DOHH2 (cell line): ENCODE data around the gene KLRK1.

Experiments used
- H3F3A ChIP-seq: fragments of 200-600 bp; sonication (generic), shearing (Covaris generic); 2 replicates; pipeline ENCODE4 v1.6.0; 2016; ENCODE audit warnings: antibody characterized with exemption, mild to moderate bottlenecking; ENCODE audit not compliant: control insufficient read depth, insufficient read depth
- H3K27ac ChIP-seq: fragments of 200-600 bp; sonication (generic); 2 replicates; pipeline ENCODE4 v1.5.1; 2014; ENCODE audit warnings: low read depth, mild to moderate bottlenecking, low read length, moderate library complexity
- H3K27me3 ChIP-seq: fragments of 200-600 bp; sonication (generic); 2 replicates; pipeline ENCODE4 v1.6.1; 2014; ENCODE audit warnings: mild to moderate bottlenecking, low read length, mixed read lengths; ENCODE audit not compliant: control insufficient read depth
- H3K36me3 ChIP-seq: fragments of 200-600 bp; sonication (generic); 2 replicates; pipeline ENCODE4 v1.6.1; 2014; ENCODE audit warnings: mild to moderate bottlenecking, low read length, moderate library complexity, mixed read lengths; ENCODE audit not compliant: control insufficient read depth
- H3K4me1 ChIP-seq: fragments of 200-600 bp; sonication (generic); 2 replicates; pipeline ENCODE4 v1.6.1; 2014; ENCODE audit warnings: mild to moderate bottlenecking, low read length, mixed read lengths; ENCODE audit not compliant: control insufficient read depth
- H3K4me2 ChIP-seq: fragments of 200-600 bp; sonication (generic); 2 replicates; pipeline ENCODE4 v1.6.0; 2014; ENCODE audit warnings: mild to moderate bottlenecking, low read length, moderate library complexity
- H3K4me3 ChIP-seq: fragments of 200-600 bp; sonication (generic); 2 replicates; pipeline ENCODE4 v1.5.1; 2014; ENCODE audit warnings: mild to moderate bottlenecking, low read length, mixed read lengths
- H3K79me2 ChIP-seq: fragments of 200-600 bp; sonication (generic); 2 replicates; pipeline ENCODE4 v1.6.1; 2014; ENCODE audit warnings: mild to moderate bottlenecking, low read length, mixed read lengths; ENCODE audit not compliant: control insufficient read depth
- H3K9me2 ChIP-seq: fragments of 200-600 bp; sonication (generic); replicated peaks from 2 replicates; pipeline ENCODE4 v1.6.1; 2014; ENCODE audit warnings: mild to moderate bottlenecking, low read length, mixed read lengths; ENCODE audit not compliant: control insufficient read depth
- H3K9me3 ChIP-seq: fragments of 200-600 bp; sonication (generic); 2 replicates; pipeline ENCODE4 v1.6.1; 2014; ENCODE audit warnings: antibody characterized with exemption, low read length, mixed read lengths; ENCODE audit not compliant: control insufficient read depth, insufficient read depth
- H4K20me1 ChIP-seq: fragments of 200-600 bp; sonication (generic); 2 replicates; pipeline ENCODE4 v1.6.0; 2014; ENCODE audit warnings: low read depth, mild to moderate bottlenecking, antibody characterized with exemption, low read length, moderate library complexity; ENCODE audit not compliant: control insufficient read depth, insufficient read depth
- EZH2phosphoT487 ChIP-seq: fragments of 200-600 bp; sonication (generic); IDR thresholded peaks from 2 replicates; pipeline ENCODE4 v1.6.1; 2017; ENCODE audit warnings: borderline replicate concordance, mild to moderate bottlenecking, antibody characterized with exemption, low read length, moderate library complexity, mixed read lengths
- TF ChIP-seq, protein P1 (sequence below): fragments of 200-600 bp; sonication (generic); IDR thresholded peaks from one replicate; pipeline ENCODE4 v1.5.1; 2014; ENCODE audit warnings: antibody characterized with exemption, mild to moderate bottlenecking, low read depth, low read length; ENCODE audit not compliant: poor library complexity, severe bottlenecking

KLRK1 gene

GRCh38 chr12:10363914-10364814 lies 25.7 kb downstream of the KLRK1 start:
- Histone ChIP-seq H3K4me1 (peaks cover 18% of the 10 kb centered on the region), H3K27ac (no peak overlapping the region), H3K4me3 (peak overlapping the region; percentile 90), H3K27me3 (no peaks in the 10 kb centered on the region), H3K9me2 (no peaks in the 10 kb centered on the region), H3F3A (no peaks in the 10 kb centered on the region), H3K4me2 (peak overlapping the region; percentile 100), H3K79me2 (no peaks in the 10 kb centered on the region), H3K9me3 (peaks cover 10% of the 10 kb centered on the region; the same call in 1 of the 2 replicates), H3K36me3 (no peaks in the 10 kb centered on the region), H4K20me1 (no peaks in the 10 kb centered on the region)
- no peak for TF ChIP-seq EZH2phosphoT487
- TF ChIP-seq, protein P1, sequence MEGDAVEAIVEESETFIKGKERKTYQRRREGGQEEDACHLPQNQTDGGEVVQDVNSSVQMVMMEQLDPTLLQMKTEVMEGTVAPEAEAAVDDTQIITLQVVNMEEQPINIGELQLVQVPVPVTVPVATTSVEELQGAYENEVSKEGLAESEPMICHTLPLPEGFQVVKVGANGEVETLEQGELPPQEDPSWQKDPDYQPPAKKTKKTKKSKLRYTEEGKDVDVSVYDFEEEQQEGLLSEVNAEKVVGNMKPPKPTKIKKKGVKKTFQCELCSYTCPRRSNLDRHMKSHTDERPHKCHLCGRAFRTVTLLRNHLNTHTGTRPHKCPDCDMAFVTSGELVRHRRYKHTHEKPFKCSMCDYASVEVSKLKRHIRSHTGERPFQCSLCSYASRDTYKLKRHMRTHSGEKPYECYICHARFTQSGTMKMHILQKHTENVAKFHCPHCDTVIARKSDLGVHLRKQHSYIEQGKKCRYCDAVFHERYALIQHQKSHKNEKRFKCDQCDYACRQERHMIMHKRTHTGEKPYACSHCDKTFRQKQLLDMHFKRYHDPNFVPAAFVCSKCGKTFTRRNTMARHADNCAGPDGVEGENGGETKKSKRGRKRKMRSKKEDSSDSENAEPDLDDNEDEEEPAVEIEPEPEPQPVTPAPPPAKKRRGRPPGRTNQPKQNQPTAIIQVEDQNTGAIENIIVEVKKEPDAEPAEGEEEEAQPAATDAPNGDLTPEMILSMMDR, result no peak

DNA sequence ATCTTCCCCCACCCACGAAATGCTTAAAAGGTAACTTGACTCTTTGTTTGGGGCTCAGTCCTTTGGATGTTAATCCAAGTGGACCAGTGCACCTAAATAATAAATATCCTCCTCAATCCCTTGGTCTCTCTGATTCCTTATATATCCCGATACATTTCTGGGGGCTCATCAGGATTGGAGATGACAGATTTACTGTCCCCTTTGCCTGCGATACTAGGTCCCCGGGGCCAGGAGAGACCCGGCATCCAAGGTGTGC lies 26.3 kb downstream of the KLRK1 start:
- Histone ChIP-seq H3K79me2 (no peaks in the 10 kb centered on the region), H3K9me3 (peaks cover 10% of the 10 kb centered on the region; the same call in 1 of the 2 replicates), H3F3A (no peaks in the 10 kb centered on the region), H4K20me1 (no peaks in the 10 kb centered on the region), H3K4me3 (no peak overlapping the region), H3K9me2 (no peaks in the 10 kb centered on the region), H3K36me3 (no peaks in the 10 kb centered on the region), H3K27me3 (no peaks in the 10 kb centered on the region), H3K4me2 (no peak overlapping the region), H3K27ac (no peak overlapping the region), H3K4me1 (peaks cover 18% of the 10 kb centered on the region)
- TF ChIP-seq EZH2phosphoT487, result no peak
- TF ChIP-seq, protein P1, result no peak

GRCh38 chr12:10362828-10363657 lies 26.8 kb downstream of the KLRK1 start:
- H3K27me3 ChIP-seq, result no peaks in the 10 kb centered on the region
- no peak overlapping the region for H3K4me2 ChIP-seq
- H3K27ac ChIP-seq, result no peak overlapping the region
- H4K20me1 ChIP-seq, result no peaks in the 10 kb centered on the region
- TF ChIP-seq EZH2phosphoT487, result no peak
- TF ChIP-seq, protein P1, result no peak
- peaks cover 5% of the 10 kb centered on the region; the same call in 1 of the 2 replicates for H3K9me3 ChIP-seq
- peaks cover 18% of the 10 kb centered on the region for H3K4me1 ChIP-seq
- no peak overlapping the region for H3K4me3 ChIP-seq
- H3F3A ChIP-seq, result no peaks in the 10 kb centered on the region
- no peaks in the 10 kb centered on the region for H3K79me2 ChIP-seq
- no peaks in the 10 kb centered on the region for H3K36me3 ChIP-seq
- H3K9me2 ChIP-seq, result no peaks in the 10 kb centered on the region
